Tibial nerve (tissue), 4 donors: ENCODE measurements around the gene RPL38. TPM values are rescaled to one million over a fixed set of nuclear protein-coding genes. Genes with fewer than 3 reads are reported as not detected.
A peak's percentile ranks its signal among the peaks of the same experiment; 100 is the strongest.

Experiments
- DNase-seq, 2 donors: peaks; one replicate each; pipeline ENCODE4 v3.0.0-alpha.2; 2019; ENCODE audit warnings: low spot score in 2 of 2
- H3K27ac ChIP-seq, 4 donors: fragments of 200-600 bp; sonication (generic) in 3 of 4; one replicate each; pipeline ENCODE4 v1.5.1; 2017 to 2019; ENCODE audit warnings: mild to moderate bottlenecking in 1 of 4
- H3K27me3 ChIP-seq, 2 donors: fragments of 200-600 bp; sonication (generic) in 1 of 2; one replicate each; pipeline versions ENCODE4 v1.5.1 to v1.6.0; 2017 to 2019
- H3K36me3 ChIP-seq, 3 donors: fragments of 200-600 bp; sonication (generic); one replicate each; pipeline ENCODE4 v1.5.1; 2018 to 2019
- H3K4me1 ChIP-seq, 4 donors: fragments of 200-600 bp; sonication (generic) in 3 of 4; one replicate each; pipeline ENCODE4 v1.5.1; 2017 to 2019
- H3K4me3 ChIP-seq, 4 donors: fragments of 200-600 bp; sonication (generic) in 3 of 4; one replicate each; pipeline ENCODE4 v1.5.1; 2017 to 2019; ENCODE audit warnings: mild to moderate bottlenecking in 1 of 4, moderate library complexity in 1 of 4
- H3K9me3 ChIP-seq, 4 donors: fragments of 200-600 bp; sonication (generic) in 3 of 4; one replicate each; pipeline ENCODE4 v1.5.1; 2017 to 2019
- EP300 ChIP-seq, 2 donors: sonication (generic); formaldehyde crosslinking; IDR thresholded peaks; one replicate each; pipeline ENCODE4 v1.6.1; 2017; ENCODE audit warnings: antibody characterized with exemption in 2 of 2, mild to moderate bottlenecking in 1 of 2
- POLR2A ChIP-seq, 2 donors: fragments of 450-650 bp; IDR thresholded peaks; one replicate each; pipeline ENCODE4 v1.6.1; 2017; ENCODE audit warnings: antibody characterized with exemption in 2 of 2, mild to moderate bottlenecking in 2 of 2, moderate library complexity in 2 of 2
- WGBS, 2 donors: methylation state at CpG; one replicate each; pipeline ENCODE4 v1.1.5; 2018; 5-methylcytosine and 5-hydroxymethylcytosine counted together
- total RNA-seq, 4 donors: library from RNA; depleted of rRNA; stranded (reverse); fragments of >200 nt; gene quantifications; one replicate each; pipeline ENCODE4 v1.1.0, GENCODE V29; 2016
- TF ChIP-seq, protein P1 (sequence below), 5 experiments: fragments of 200-600 bp in 3 of 5; fragments of 450-650 bp in 2 of 5; sonication (generic) in 3 of 5; IDR thresholded peaks; one replicate each; pipeline ENCODE4 v1.5.1; 2016 to 2019; ENCODE audit warnings: antibody characterized with exemption in 5 of 5, mild to moderate bottlenecking in 3 of 5, moderate library complexity in 2 of 5

RPL38 gene
- total RNA-seq, 4 donors from 2014 or later, result 284 to 366 (median 363) TPM

- H3K9me3 ChIP-seq, result no peaks in the 10 kb centered on the region
- 88 to 93% methylated on average over 19 to 20 of the region's 20 CpGs for WGBS, 2 donors
- no peak overlapping the region for H3K27ac ChIP-seq
- no peak for DNase-seq
- H3K27me3 ChIP-seq, result no peaks in the 10 kb centered on the region
- TF ChIP-seq, protein P1, sequence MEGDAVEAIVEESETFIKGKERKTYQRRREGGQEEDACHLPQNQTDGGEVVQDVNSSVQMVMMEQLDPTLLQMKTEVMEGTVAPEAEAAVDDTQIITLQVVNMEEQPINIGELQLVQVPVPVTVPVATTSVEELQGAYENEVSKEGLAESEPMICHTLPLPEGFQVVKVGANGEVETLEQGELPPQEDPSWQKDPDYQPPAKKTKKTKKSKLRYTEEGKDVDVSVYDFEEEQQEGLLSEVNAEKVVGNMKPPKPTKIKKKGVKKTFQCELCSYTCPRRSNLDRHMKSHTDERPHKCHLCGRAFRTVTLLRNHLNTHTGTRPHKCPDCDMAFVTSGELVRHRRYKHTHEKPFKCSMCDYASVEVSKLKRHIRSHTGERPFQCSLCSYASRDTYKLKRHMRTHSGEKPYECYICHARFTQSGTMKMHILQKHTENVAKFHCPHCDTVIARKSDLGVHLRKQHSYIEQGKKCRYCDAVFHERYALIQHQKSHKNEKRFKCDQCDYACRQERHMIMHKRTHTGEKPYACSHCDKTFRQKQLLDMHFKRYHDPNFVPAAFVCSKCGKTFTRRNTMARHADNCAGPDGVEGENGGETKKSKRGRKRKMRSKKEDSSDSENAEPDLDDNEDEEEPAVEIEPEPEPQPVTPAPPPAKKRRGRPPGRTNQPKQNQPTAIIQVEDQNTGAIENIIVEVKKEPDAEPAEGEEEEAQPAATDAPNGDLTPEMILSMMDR (IDR thresholded peaks at IDR 0.05), result no peak
- TF ChIP-seq EP300 (IDR thresholded peaks at IDR 0.05), result no peak
- TF ChIP-seq POLR2A (IDR thresholded peaks at IDR 0.05), result no peak
- no peak overlapping the region for H3K4me3 ChIP-seq
- H3K4me1 ChIP-seq, result peaks cover 0 to 16% (median 0%) of the 10 kb centered on the region in 4 donors
- peaks cover 0 to 60% (median 0%) of the 10 kb centered on the region in 3 donors for H3K36me3 ChIP-seq
Observed at GRCh38 chr17:74224959-74225725, 21.7 kb downstream of the RPL38 start.

- no peak for DNase-seq
- 54 to 65% methylated on average over 6 of the region's 6 CpGs for WGBS, 2 donors
- Histone ChIP-seq H3K9me3 (no peaks in the 10 kb centered on the region), H3K4me3 (no peak overlapping the region), H3K27ac (no peak overlapping the region), H3K4me1 (peaks cover 0 to 16% (median 0%) of the 10 kb centered on the region in 4 donors), H3K36me3 (peaks cover 0 to 65% (median 0%) of the 10 kb centered on the region in 3 donors), H3K27me3 (no peaks in the 10 kb centered on the region)
- TF ChIP-seq EP300 (IDR thresholded peaks at IDR 0.05), result no peak
- TF ChIP-seq, protein P1 (IDR thresholded peaks at IDR 0.05), result no peak
- TF ChIP-seq POLR2A (IDR thresholded peaks at IDR 0.05), result no peak
Observed at GRCh38 chr17:74226252-74226651, 22.8 kb downstream of the RPL38 start.

DNA sequence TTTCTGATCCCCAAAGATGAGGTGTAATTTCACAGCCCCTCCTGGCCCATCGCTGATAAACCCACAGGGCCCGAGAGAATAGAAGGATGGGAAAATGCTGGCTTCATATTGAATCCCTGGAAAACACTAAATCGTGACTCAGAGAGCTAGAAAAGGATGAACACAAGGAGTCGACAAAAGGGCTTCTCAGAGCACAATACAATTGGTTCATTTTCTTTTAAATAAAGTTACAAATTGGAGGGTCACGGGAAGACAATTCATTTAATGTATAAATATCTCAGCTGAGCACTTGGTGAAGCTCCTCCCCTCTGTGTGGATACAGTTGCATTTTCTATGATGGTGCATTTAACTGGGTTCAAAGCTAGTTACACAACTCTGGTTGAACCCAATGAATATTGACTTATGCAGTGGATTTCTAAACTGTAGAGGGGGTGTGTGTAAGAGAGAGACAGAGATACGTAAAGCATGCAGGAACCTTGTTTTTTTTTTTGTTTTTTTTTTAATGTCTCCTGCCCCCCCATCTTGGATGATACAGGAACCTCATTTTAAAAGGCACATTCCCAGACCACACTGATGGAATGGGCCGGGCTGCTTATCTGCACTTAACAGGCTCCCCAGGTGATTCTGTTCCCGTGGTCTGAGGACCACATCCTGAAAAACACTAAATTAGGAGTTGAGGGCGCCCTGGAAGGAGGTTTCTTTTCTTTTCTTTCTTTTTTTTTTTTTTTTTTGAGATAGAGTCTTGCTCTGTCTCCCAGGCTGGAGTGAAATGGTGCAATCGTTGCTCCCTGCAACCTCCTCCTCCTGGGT lies 24.0 kb downstream of the RPL38 start:
- Histone ChIP-seq H3K4me1 (peaks cover 0 to 16% (median 2%) of the 10 kb centered on the region in 4 donors), H3K9me3 (no peaks in the 10 kb centered on the region), H3K27me3 (no peaks in the 10 kb centered on the region), H3K27ac (peak overlapping the region in 1 of 4 donors; percentile 44), H3K36me3 (peaks cover 0 to 63% (median 0%) of the 10 kb centered on the region in 3 donors), H3K4me3 (no peak overlapping the region)
- no peak for TF ChIP-seq EP300 (IDR thresholded peaks at IDR 0.05)
- TF ChIP-seq, protein P1 (IDR thresholded peaks at IDR 0.05), result no peak
- TF ChIP-seq POLR2A (IDR thresholded peaks at IDR 0.05), result no peak
- WGBS, 2 donors, result 57 to 61% methylated on average over 10 of the region's 10 CpGs
- no peak for DNase-seq

DNA sequence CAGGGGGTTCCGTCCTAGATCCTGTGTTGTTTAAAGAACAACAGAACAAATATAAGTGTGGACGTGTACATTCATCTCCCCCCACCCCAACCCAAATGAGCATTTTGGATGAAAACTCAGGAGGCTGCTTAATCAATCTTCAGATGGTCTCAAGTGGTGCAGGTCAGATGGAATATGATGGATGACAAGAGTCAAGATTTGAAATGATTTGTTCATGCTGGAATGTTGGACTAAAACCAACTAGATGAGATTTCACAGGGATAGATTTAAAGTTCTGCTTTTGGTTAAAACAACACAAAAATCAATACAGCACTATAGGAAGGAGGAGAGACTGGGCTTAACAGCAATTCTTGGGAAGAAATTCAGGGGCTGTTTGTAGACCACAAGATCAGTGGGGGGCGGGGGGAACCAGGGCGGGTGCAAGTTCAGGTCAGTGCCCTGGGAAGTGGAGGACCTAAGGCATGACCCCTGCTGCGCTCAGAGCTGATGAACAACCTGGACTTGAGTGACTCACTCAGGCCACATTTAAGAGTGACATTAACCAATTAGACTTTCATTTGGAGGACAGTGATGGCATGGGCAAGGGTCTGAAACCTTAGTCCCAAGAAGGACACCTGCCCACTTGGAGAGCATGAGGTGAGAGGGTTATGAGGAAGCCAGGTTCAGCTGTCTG lies 25.0 kb downstream of the RPL38 start:
- WGBS, 2 donors, result 85 to 86% methylated on average over 5 of the region's 5 CpGs
- TF ChIP-seq EP300 (IDR thresholded peaks at IDR 0.05) (no peak), POLR2A (IDR thresholded peaks at IDR 0.05) (no peak)
- TF ChIP-seq, protein P1 (IDR thresholded peaks at IDR 0.05), result no peak
- H3K27me3 ChIP-seq, result no peaks in the 10 kb centered on the region

More for the DNA sequence above, 25.0 kb downstream of the RPL38 start:
- no peak overlapping the region for H3K4me3 ChIP-seq
- H3K36me3 ChIP-seq, result peaks cover 0 to 53% (median 0%) of the 10 kb centered on the region in 3 donors
- H3K9me3 ChIP-seq, result no peaks in the 10 kb centered on the region
- H3K27ac ChIP-seq, result peak overlapping the region in 1 of 4 donors; percentile 48
- DNase-seq, result no peak
- H3K4me1 ChIP-seq, result peaks cover 0 to 17% (median 3%) of the 10 kb centered on the region in 4 donors
